Mesenteric fat pad (tissue), 1 donor: Measurements from ENCODE around the gene ATP11A. TPM values are rescaled to one million over a fixed set of nuclear protein-coding genes. Genes with fewer than 3 reads are reported as not detected.

ENCODE experiments used
- DNase-seq: peaks from one replicate; pipeline ENCODE4 v3.0.0-alpha.2; 2020; ENCODE audit warnings: low spot score
- total RNA-seq: library from RNA; stranded (reverse); fragmentation: NEBNext Ultra II Directional; extraction: Animal tissue kit (Norgen Biotek cat#: 25700); gene quantifications from one replicate; pipeline ENCODE4 v1.2.1, GENCODE V29; 2021
- donor health status: DM: yes; HTN: yes; CAD: no.

Gene ATP11A
- total RNA-seq, 1 donor from 2014 or later = 63.5 TPM

GRCh38 chr13:112772929-112773328, 83.1 kb downstream of the ATP11A start:
- no peak for DNase-seq

GRCh38 chr13:112773601-112774447, 84.0 kb downstream of the ATP11A start:
- no peak for DNase-seq

- no peak for DNase-seq
Measured at GRCh38 chr13:112774448-112774792, 84.6 kb downstream of the ATP11A start.

GRCh38 chr13:112774829-112775565, 85.2 kb downstream of the ATP11A start:
- no peak for DNase-seq

- DNase-seq = peak; percentile 81
Measured at GRCh38 chr13:112775791-112776279, 86.0 kb downstream of the ATP11A start.

- DNase-seq = peak; percentile 22
Measured at GRCh38 chr13:112776354-112776753, 86.5 kb downstream of the ATP11A start.

- DNase-seq = peak; percentile 57
Measured at GRCh38 chr13:112776971-112777370, 87.1 kb downstream of the ATP11A start.

- DNase-seq = peak; percentile 77
Measured at GRCh38 chr13:112777637-112778406, 88.0 kb downstream of the ATP11A start.

- DNase-seq = peak; percentile 57
Measured at GRCh38 chr13:112779856-112780604, 90.2 kb downstream of the ATP11A start.

GRCh38 chr13:112781287-112781686, 91.4 kb downstream of the ATP11A start:
- DNase-seq = peak; percentile 72

- DNase-seq = peak; percentile 81
Measured at GRCh38 chr13:112781881-112782361, 92.1 kb downstream of the ATP11A start.

GRCh38 chr13:112782429-112783010, 92.7 kb downstream of the ATP11A start:
- peak; percentile 74 for DNase-seq

- DNase-seq = peak; percentile 87
Measured at GRCh38 chr13:112783135-112783977, 93.5 kb downstream of the ATP11A start.

- DNase-seq = peak; percentile 45
Measured at GRCh38 chr13:112783978-112784371, 94.1 kb downstream of the ATP11A start.

GRCh38 chr13:112784811-112785482, 95.1 kb downstream of the ATP11A start:
- DNase-seq = peak; percentile 68

GRCh38 chr13:112785483-112785856, 95.6 kb downstream of the ATP11A start:
- peak; percentile 85 for DNase-seq

- DNase-seq = peak; percentile 28
Measured at GRCh38 chr13:112786810-112787209, 97.0 kb downstream of the ATP11A start.

- peak; percentile 82 for DNase-seq
Measured at GRCh38 chr13:112790735-112791641, 101.2 kb downstream of the ATP11A start.
